Iris pigment epithelial cell (primary cell): Measurements from ENCODE around the gene OR2Y1.
"Not testable (repeated sequence)": the region's sequence is repeated elsewhere in the genome, so short reads cannot be mapped to it uniquely, and the experiment has no call there.

Experiments used
- DNase-seq: peaks from one replicate; pipeline ENCODE4 v3.0.0-alpha.2; 2011; ENCODE audit warnings: low read depth

Gene OR2Y1, protein sequence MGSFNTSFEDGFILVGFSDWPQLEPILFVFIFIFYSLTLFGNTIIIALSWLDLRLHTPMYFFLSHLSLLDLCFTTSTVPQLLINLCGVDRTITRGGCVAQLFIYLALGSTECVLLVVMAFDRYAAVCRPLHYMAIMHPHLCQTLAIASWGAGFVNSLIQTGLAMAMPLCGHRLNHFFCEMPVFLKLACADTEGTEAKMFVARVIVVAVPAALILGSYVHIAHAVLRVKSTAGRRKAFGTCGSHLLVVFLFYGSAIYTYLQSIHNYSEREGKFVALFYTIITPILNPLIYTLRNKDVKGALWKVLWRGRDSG

DNA sequence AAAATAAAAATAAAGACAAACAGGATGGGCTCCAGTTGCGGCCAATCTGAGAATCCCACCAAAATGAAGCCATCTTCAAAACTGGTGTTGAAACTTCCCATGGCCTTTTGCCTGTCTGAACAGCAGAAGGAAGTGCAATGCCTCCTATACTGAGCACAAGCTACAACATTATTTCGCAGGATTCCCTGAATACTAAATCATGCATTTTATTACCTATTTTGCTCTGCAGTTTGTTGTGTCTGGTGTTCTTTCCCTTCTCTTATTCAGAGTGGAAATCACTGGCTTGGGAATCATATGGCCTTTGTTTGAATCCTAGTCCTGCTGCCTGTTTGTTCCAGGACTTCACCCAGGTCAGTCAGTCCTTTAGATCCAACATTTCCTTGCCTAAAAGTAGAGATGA is at the start of gene OR2Y1:
Gene OR2Y1, minus strand, starts transcription at position 101 of the 400 bp plus-strand sequence. Its CDS starts 0 bp downstream, at position 101.
- DNase-seq: no peak

DNA sequence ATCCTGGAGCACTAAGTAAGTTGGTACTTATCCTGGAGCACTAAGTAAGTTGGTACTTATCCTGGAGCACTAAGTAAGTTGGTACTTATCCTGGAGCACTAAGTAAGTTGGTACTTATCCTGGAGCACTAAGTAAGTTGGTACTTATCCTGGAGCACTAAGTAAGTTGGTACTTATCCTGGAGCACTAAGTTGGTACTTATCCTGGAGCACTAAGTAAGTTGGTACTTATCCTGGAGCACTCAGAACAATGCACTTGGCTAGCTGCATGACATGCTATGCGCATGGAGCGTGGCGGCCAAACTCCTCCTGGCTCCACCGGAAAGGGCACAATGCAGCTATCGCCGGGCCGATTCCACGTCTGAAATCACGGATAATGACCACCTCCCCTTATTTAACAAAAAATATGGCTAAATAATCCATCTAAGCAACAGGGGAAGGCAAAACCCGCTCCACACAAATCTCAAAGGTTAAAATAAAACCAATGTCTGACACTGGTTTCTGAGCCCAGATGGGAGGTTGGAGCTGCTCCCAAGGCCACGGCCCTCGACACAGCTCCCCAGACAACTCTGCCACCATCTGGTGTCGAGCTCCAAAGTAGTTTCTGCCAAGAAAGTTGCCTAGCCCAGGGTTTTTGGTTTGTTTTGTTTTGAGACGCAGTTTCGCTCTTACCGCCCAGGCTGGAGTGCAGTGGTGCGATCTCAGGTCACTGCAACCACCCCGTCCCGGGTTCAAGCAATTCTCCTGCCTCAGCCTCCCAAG is 49.0 kb upstream of the OR2Y1 start:
- not testable (repeated sequence) for DNase-seq

DNA sequence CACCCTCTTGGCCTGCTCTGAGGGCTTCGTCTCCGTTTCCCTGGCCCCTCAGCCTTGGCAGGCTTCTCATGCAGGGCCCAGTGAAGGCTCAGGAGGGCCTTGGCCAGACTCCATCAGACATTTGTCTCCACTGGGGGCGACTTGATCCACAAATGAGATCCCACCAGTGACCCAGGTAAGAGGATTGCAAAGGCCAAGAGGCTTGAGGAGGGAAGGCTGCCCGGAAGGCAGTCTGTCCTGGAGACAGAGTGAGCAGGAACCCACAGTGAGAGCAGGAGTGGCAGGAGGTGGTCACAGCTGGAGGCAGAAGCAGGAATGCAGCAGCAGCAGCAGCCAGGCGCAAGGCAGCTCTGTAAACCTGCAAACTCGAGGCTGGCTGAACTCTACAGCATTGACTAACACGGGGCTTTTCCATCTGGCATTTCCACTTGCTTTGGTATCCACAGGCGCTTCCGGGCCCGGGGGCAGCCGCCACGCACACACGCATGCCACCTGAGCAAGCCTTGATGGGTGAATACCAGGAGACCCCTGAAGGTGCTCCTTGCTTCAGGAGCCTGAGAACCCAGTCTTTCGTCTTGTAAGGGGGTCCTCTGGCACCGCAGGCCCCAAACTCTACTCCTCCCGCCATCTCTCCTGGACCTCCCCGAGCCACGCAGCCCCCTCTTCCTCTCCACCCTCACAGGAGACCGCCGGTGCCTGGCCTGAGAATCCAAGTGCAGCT is 48.0 kb upstream of the OR2Y1 start:
- DNase-seq: peak; percentile 69

DNA sequence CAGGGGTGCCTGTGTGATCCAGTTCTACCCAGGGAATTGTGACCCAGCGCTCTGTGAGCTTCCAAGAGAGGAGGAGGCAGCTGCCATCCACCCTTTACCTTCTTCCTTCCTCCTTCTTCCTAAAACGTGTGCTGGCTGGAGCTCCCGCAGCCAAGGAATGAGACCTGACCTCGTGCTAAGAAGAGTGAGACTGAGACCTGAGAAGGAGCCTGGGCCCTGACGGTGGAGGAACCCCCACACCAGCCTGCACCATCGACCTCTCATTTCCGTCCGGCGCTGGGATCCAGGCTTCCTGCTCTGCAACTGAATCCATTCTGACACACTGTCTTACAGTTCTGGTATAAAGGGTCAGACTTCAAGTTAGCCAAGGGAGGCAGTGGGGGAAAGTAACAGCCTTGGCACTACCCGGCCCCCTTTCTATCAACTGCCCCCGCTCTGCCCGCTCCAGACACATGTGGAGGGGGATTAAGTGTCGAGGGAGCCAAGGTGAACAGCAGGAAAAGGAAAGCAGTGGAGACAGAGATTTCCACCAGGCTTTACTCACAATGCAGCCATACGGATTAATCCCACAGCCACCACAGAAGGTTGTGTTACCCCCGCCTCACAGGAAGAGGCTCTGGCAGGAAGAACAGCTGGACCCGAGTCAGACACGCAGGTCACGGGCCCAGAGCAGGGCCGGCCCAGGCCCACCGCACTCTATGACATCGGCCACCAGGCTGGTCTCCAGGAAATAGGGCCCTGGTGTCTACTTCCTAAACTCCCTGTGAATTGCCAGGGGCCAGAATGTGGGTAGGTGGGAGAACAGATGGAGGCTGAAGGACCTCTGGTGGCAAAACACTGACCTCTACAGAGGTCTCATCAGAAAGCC is 46.9 kb upstream of the OR2Y1 start:
- peak; percentile 41 for DNase-seq

DNA sequence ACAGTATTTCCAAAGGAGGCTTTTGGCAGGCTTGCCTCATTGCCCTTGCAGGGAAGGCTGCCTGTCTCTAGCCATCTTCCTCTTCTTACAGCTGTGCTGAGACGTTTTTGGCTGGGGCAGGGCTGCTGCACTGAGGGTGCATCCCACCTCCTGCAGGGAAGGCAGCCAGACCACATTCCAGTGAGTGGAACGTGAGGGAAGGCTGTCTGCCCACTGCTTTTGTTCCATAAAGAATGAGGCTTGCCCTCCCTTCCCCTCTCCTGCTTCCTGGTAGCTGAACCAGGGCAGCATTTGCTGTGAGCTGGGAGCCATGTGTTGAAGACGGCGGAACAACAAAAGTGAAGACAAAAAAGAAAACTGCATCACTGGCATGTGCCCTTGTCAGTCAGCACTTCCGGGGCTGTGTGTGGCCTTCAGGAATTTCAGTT is 46.0 kb upstream of the OR2Y1 start:
- DNase-seq: peak; percentile 54

DNA sequence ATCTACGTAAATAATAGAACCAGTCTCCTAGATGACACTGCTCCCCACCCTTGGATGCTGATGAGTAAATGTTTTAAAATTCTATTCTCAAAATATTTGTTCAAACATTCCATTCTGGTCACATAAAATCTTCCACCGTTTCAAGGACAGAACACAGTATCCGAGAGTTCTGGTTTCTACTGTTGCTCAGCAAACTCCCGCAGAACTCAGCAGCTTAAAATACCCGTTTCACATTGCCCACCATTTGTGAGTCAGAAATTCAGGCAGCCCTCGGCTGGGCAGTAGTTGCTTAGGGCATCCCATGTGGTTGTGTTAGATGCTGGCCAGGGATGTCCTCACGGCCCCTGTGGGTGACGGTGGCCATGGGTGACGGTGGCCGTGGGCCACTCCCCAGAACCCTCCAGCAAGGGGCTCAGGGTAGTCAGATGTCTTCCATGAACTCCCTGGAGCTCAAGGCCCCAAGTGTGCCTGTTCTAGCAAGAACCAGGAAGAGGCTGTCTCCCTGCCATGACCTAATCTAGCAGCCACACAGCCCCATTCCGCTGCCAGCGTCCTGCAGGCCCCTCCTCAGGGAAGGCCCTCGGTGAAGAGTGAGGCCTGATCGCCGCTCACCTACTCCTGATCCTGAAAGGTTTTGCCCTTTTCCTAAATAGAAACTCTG is 45.4 kb upstream of the OR2Y1 start:
- peak; percentile 89 for DNase-seq

DNA sequence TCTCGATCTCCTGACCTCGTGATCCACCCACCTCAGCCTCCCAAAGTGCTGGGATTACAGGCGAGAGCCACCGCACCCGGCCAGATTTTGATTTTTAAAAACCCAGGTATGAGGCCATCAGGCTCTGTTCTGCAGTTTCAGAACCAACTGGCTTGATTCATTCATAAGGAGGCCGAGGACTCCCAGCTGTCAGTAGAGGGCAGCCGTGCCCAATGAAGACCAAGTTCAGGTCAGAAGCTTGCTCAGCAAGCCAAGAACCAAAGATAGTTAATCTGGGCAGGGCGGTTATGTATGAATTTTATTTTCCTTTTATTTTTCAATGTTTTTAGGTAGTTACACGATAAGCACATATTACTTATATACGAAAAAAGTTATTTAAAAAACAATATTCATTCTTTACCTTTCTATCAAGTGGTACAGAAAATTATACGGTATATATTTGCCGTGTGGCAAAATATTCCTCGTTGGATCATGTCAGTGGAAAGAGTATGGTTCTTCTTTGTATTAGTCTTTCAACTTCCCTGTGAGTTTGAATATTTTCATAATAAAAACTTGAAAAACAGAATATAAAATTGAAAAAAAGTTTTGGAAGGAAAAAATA is 44.7 kb upstream of the OR2Y1 start:
- peak; percentile 91 for DNase-seq

DNA sequence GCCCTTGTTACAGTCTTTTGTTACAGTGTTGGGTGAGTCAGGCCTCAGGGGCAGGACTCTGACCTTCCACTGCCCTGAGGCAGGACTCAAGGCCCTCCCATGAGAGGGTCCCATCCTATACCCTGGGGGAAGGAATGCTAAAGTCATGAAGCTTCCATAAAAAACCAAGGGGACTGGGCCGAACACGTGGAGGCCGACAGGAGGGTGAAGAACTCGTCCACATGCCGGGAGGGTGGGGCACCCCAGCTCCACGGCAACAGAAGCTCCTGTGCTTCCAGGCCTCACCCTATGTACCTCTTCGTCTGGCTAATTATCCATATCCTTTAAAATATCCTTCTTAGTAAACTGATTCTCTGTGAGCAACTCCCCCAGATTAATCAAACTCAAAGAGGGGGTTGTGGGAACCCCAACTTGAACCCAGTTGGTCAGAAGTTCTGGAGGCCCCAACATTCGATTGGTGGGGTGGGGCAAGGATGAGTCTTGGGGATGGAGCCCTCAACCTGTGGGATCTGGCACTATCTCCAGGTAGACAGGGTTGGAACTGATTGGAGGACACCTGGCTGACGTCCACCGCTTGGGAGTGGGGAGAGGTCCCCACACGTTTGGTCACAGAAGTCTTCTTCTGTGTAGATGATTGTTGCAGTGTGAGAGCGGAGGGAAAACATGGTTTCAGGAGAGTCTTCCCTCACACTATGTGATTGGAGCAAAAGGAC is 43.6 kb upstream of the OR2Y1 start:
- no peak for DNase-seq

DNA sequence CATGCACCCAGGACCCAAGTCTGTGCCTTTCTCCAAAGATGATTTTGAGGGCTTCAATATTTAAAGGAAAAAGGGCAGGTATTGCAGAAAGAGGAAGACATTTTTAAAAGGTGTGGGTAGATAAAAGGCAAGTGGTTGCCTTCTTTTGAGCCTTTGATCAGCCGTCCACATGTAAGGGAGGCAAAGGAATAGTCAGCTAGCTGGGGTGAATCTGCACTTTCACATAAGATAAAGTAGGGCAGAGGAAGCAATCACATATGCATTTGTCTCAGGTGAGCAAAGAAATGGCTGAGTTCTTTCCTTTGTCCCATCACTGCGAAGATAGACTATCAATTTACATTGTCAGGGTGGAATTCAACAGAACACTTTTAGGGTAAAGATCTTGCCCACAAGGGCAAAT is 42.9 kb upstream of the OR2Y1 start:
- no peak for DNase-seq

DNA sequence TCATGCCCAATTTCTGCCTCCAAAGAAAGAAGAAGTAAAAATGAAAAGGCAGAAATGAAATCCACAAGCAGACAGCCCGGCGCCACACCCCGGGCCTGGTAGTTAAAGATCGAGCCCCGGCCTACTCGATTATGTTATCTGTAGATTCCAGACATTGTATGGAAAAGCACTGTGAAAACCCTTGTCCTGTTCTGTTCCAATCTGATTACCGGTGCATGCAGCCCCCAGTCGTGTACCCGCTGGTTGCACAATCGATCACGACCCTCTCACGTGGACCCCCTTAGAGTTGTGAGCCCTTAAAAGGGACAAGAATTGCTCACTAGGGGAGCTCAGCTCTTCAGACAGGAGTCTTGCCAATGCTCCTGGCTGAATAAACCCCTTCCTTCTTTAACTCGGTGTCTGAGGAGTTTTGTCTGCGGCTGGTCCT is 42.1 kb upstream of the OR2Y1 start:
- DNase-seq: not testable (repeated sequence)

DNA sequence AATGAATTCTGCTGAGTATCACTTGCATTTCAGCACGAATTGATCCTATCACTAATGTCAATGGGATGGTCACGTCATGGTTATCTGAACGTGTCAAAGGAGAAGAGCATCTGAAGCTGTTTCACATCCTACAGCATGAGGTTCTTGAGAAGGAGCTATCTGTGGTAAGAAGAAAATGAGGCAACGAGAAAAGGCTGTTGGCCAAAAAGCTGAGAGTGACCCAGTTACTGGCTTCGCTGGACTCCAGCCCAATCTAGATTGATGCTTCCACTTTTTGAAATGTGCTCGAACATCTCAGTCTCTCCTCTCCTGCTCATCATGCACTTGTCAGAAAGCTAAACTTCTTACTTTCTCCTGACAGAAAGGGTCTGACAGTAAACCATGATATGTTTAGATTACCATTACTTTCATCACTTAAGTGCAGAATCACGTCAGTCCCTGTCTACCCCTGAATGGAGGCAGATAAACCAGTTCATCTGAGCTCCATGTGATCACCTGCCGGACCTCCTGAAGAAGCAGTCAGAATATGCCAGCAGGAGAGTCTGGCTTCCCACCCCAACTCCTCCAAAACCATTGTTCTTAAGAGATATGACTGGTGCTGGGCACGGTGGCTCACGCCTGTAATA is 40.2 kb upstream of the OR2Y1 start:
- DNase-seq: no peak

DNA sequence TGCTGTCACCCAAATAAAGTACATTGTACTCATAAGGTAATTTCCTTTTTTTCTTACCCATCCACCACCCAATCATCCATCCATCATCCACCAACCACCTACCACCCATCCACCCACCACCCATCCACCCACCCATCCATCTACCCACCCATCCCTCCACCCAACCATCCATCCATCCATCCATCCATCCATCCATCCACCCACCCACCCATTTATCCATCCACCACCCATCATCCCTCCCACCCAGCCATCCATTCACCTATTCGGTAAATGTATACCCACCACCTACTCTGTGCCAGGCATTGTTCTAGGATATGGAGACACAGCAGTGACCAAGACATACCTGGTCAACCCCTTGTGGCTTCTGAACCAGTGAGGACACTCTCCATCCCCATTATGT is 37.6 kb upstream of the OR2Y1 start:
- no peak for DNase-seq

DNA sequence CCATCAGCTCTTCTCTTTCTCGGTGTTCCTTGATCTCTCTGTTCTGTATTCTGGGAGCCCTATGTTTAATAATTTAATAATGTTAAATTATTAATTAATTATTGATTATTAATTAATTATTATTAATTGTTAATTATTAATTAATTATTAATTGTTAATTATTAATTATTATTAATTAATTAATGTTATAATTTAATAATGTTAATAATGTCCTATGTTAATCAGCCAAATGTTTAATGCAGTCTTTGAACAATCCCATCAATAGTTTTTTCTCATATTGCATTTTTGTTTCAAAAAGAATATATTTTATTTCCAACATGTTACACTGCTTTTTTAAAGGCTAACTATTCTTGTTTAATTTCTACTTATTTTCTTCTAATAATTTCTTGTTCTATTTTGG is 36.5 kb upstream of the OR2Y1 start:
- no peak for DNase-seq

DNA sequence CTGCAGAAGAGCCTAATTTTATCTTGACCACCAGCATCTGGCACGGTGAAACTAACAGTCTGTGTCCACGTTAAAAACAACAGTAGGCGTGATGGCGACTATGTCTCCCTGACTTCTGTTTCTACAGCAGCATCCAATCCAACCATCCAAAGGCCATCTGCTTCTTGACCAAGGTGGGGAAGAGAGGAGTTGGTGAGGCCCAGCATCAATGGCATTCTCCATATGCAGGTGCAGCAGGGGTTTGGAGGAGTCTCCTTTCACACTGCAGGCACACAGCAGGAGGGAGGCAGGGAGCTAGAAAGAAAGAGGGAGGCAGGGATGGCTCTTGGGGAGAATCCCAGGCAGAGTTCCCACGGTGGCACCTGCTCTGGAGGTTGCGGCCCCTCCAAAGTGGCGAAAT is 35.8 kb upstream of the OR2Y1 start:
- no peak for DNase-seq

DNA sequence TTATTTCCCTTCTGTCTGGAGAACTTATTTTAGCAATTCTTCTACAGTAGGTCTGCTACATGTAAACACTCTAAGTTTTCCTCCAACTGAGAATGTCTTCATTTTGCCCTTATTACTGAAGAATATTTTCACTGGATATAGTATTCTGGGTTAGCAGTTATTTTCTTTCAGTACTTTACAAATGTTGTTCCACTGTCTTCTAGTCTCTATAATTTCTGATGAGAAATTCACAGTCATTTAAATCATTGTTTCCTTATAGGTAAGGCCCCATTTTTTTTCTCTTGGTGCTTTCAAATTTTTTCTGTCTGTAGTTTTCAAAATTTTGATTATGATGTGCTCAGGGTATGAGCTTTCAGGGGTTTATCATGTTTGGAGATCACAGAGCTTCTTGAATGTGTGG is 32.0 kb upstream of the OR2Y1 start:
- DNase-seq: no peak

DNA sequence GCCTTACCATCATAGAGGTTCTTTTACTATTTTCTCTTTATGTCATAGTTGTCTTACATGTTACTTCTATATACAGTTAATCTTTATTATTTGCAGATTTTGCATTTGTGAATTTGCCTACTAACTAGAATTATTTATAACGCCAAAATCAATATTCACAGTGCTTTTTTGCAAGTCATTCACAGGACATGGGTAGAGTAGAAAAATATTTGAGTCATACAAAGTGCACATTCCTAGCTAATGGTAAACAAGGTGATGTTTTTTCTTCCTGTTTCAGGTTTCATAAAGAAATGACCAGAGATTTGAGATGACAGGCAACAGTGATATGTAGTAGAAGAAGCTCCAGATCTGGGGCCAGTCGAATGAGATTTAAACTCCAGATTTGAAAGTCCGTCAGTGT is 30.0 kb upstream of the OR2Y1 start:
- DNase-seq: no peak

DNA sequence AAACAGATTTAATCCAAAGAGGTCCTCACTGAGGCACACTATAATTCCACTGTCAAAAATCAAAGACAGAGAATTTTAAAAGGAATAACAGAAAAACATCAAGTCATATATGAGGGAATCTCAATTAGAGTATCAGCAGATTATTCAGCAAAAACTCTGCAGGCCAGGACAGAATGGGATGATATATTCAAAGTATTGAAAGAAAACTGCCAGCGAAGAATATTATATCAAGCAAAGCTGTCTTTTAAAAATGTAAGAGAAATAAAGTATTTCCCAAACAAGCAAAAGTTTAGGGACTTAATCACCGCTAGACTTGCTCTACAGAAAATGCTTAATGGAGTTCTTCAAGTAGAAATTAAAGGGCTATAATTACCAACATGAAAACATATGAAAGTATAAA is 15.7 kb upstream of the OR2Y1 start:
- DNase-seq: no peak

DNA sequence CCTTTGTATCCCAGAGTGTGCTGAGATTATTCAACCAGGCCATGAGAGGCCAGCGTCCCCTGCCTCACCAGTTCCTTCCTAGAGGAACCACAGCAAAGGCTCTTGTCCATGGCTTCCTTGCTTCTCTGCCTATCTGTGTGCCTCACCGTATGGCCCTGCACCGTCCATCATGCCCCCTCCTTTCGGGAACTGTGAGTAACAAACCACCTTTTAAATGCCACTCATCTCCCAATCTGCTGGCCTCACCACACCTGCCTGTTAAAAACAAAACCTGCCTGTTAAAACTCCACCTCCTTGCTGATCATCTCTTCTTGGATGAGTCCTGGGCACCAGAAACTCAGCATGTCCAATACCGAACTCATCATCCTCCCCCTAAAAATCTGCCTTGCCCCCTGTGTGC is 4.4 kb upstream of the OR2Y1 start:
- DNase-seq: no peak

DNA sequence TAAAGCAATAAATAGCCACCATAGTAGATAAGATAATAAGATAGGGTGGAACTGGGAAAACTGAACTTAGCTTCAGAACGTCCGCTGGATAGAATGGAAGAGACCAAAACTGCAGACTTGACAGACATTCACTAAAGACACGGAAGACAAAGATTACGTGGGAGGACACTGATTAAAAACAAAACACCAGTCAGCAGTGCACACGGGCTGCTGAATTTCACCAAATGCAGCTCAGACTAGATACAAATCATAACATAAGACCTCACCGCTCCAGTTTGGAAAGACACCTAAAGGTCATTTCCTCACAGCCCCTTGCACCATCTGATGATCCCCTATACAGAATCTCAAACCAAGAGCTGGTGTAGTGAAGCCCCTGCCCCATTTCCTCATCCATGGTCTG is 2.9 kb upstream of the OR2Y1 start:
- no peak for DNase-seq

DNA sequence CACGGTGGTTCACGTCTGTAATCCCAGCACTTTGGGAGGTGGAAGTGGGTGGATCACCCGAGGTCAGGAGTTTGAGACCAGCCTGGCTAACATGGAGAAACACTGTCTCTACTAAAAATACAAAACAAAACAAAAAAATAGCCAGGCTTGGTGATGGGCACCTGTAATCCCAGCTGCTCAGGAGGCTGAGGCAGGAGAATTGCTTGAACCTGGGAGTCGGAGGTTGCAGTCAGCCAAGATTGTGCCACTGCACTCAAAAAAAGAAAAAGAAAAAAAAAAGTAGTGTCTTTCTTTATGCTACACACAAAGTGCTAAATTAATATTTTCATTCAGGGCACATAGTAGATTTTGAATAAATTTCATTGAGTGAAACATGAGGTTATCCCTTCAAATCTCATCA is 1.1 kb upstream of the OR2Y1 start:
- DNase-seq: not testable (repeated sequence)
